SK-N-MC (cell line): ENCODE measurements around the gene NDUFS1.
"Not testable (repeated sequence)": the region's sequence is repeated elsewhere in the genome, so short reads cannot be mapped to it uniquely, and the experiment has no call there.

Source experiments
- DNase-seq: peaks from one replicate; pipeline ENCODE4 v3.0.0-alpha.2; 2011; ENCODE audit warnings: low read depth, low spot score
- H3K27ac ChIP-seq: fragments of 200-600 bp; sonication (generic); 2 replicates; pipeline ENCODE4 v1.5.1; 2016; ENCODE audit warnings: mixed run types
- H3K36me3 ChIP-seq: fragments of 200-600 bp; sonication (generic); 2 replicates; pipeline ENCODE4 v1.6.1; 2017; ENCODE audit warnings: antibody characterized with exemption, low read length, mixed read lengths; ENCODE audit not compliant: insufficient read depth
- H3K4me3 ChIP-seq: fragments of 200-600 bp; sonication (generic); 2 replicates; pipeline ENCODE4 v1.5.1; 2016
- H3K9ac ChIP-seq: fragments of 200-600 bp; sonication (generic); 2 replicates; pipeline ENCODE4 v1.8.0; 2017; ENCODE audit warnings: mixed run types, mixed read lengths; ENCODE audit not compliant: insufficient read length
- H3K9me3 ChIP-seq: fragments of 200-600 bp; sonication (generic); 2 replicates; pipeline ENCODE4 v1.6.1; 2017; ENCODE audit warnings: low read depth, mild to moderate bottlenecking, antibody characterized with exemption, low read length, moderate library complexity, mixed read lengths
- EZH2 ChIP-seq: fragments of 200-600 bp; sonication (generic); IDR thresholded peaks from one replicate; pipeline ENCODE4 v1.6.1; 2017; ENCODE audit warnings: antibody characterized with exemption
- FOXP2 ChIP-seq: optimal IDR thresholded peaks from 2 replicates; pipeline ENCODE3; 2011; ENCODE audit warnings: mild to moderate bottlenecking, moderate library complexity; ENCODE audit not compliant: insufficient read depth; ENCODE audit errors: extremely low read length, control extremely low read depth
- POLR2AphosphoS5 ChIP-seq: IDR thresholded peaks from 2 replicates; pipeline ENCODE4 v1.6.1; 2012; ENCODE audit warnings: mild to moderate bottlenecking, low read depth, low read length, borderline replicate concordance

Gene NDUFS1

DNA sequence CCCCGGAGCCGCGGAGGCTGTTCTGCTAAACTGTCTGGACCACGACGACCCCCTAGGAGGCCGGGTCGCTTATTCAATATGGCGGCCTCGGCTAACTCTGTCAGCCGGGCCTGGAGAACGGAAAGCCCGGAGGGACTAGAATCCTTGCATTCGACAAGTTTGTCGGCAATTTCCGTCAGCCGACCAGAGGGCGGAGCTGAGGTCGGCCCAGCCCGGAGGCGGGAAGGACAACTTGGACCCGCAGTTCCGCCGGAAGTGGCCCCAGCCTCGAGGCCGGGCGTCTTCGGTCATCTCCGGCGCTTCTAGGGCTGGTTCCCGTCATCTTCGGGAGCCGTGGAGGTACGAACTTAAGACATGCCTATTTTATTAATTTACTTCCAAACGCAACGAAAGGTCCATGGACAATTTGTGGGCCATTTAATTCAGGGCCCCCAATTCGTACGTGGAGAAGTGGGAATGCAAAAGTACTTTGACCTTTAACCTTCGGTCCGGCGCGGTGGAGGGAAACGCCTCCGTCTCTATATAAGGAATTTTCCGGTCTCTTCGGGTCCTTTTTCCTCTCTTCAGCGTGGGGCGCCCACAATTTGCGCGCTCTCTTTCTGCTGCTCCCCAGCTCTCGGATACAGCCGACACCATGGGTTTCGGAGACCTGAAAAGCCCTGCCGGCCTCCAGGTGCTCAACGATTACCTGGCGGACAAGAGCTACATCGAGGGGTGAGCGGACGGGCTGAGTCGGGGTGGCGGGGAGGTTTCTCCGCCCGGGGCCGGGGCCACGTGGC, at the start of gene NDUFS1, which contains the start of gene EEF1B2:
Gene NDUFS1, minus strand, starts transcription at position 99 of the 779 bp plus-strand sequence. CDS start 5,766 bp downstream, outside the sequence.
Gene EEF1B2, plus strand, starts transcription at position 550 of the 779 bp plus-strand sequence. Its CDS starts 85 bp downstream, at position 635.
- Histone ChIP-seq H3K9ac (peak within 1 kb of the TSS; percentile 97), H3K9me3 (no peaks in the 10 kb centered on the region), H3K27ac (peak within 1 kb of the TSS; percentile 84), H3K36me3 (peaks cover 52% of the 10 kb centered on the region), H3K4me3 (peak within 1 kb of the TSS; percentile 87)
- peak; percentile 82 for DNase-seq
- TF ChIP-seq EZH2, result no peak
- peak; percentile 90 for TF ChIP-seq POLR2AphosphoS5

GRCh38 chr2:206208900-206209299, 49.7 kb upstream of the NDUFS1 start:
- no peak for DNase-seq

GRCh38 chr2:206207316-206207715, 48.1 kb upstream of the NDUFS1 start:
- H3K9ac ChIP-seq, H3K4me3 ChIP-seq, DNase-seq: not testable (repeated sequence)

More at GRCh38 chr2:206208900-206209299, 49.7 kb upstream of the NDUFS1 start:
- Histone ChIP-seq H3K9ac (no peak overlapping the region), H3K4me3 (no peak overlapping the region), H3K9me3 (no peaks in the 10 kb centered on the region), H3K27ac (no peak overlapping the region), H3K36me3 (no peaks in the 10 kb centered on the region)
- no peak for TF ChIP-seq FOXP2
- no peak for TF ChIP-seq EZH2
- no peak for TF ChIP-seq POLR2AphosphoS5

GRCh38 chr2:206204710-206205109, 45.5 kb upstream of the NDUFS1 start:
- Histone ChIP-seq H3K9me3 (no peaks in the 10 kb centered on the region), H3K27ac (no peak overlapping the region; the same call in 1 of the 2 replicates), H3K4me3 (no peak overlapping the region), H3K36me3 (no peaks in the 10 kb centered on the region), H3K9ac (no peak overlapping the region)
- TF ChIP-seq EZH2, result no peak
- TF ChIP-seq FOXP2, result no peak
- TF ChIP-seq POLR2AphosphoS5, result no peak
- no peak for DNase-seq

More at GRCh38 chr2:206207316-206207715, 48.1 kb upstream of the NDUFS1 start:
- not testable (repeated sequence) for H3K27ac ChIP-seq, H3K36me3 ChIP-seq, H3K9me3 ChIP-seq

- Histone ChIP-seq H3K9ac (no peak overlapping the region), H3K27ac (no peak overlapping the region), H3K36me3 (no peaks in the 10 kb centered on the region), H3K9me3 (no peaks in the 10 kb centered on the region), H3K4me3 (no peak overlapping the region)
- no peak for DNase-seq
- no peak for TF ChIP-seq EZH2
- no peak for TF ChIP-seq POLR2AphosphoS5
- TF ChIP-seq FOXP2, result no peak
Measured at GRCh38 chr2:206203331-206203730, 44.1 kb upstream of the NDUFS1 start.

GRCh38 chr2:206202446-206202845, 43.2 kb upstream of the NDUFS1 start:
- Histone ChIP-seq H3K27ac (no peak overlapping the region), H3K4me3 (no peak overlapping the region), H3K9ac (no peak overlapping the region), H3K36me3 (no peaks in the 10 kb centered on the region), H3K9me3 (no peaks in the 10 kb centered on the region)
- DNase-seq, result no peak
- TF ChIP-seq FOXP2 (no peak), EZH2 (no peak), POLR2AphosphoS5 (no peak)

- DNase-seq, result no peak
- Histone ChIP-seq H3K4me3 (no peak overlapping the region), H3K36me3 (no peaks in the 10 kb centered on the region), H3K9ac (no peak overlapping the region), H3K27ac (no peak overlapping the region), H3K9me3 (no peaks in the 10 kb centered on the region)
- no peak for TF ChIP-seq EZH2
- TF ChIP-seq POLR2AphosphoS5, result no peak
- TF ChIP-seq FOXP2, result no peak
Measured at GRCh38 chr2:206201075-206201848, 42.0 kb upstream of the NDUFS1 start.

DNA sequence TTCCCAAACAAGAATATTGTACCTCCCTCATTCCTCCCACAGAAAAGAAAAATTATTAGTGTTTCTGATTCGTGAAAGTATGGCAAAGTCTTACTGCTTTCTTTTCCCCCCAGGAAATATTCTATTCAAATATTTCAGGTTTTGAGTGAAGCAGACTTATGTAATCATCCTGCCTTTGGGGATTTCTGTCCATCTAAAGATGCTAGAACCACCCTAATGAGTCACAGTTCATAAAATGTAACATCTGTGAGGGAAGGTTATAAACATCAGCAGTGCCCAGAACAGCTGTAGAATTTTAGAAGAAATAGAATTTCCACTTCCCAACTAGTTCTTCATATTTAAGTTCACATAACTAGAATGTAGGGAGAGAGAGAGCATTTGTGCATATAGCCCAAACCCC, 39.4 kb upstream of the NDUFS1 start:
- Histone ChIP-seq H3K4me3 (no peak overlapping the region), H3K9me3 (no peaks in the 10 kb centered on the region), H3K36me3 (no peaks in the 10 kb centered on the region), H3K27ac (no peak overlapping the region), H3K9ac (no peak overlapping the region)
- DNase-seq, result no peak
- TF ChIP-seq FOXP2 (no peak), POLR2AphosphoS5 (no peak), EZH2 (no peak)
